GM18520 (cell line): ENCODE data around the gene ADAMTS13.

Experiments used
- ATAC-seq: cut with Tn5 transposase; IDR thresholded peaks from one replicate; pipeline ENCODE4 v1.9.1; 2021; ENCODE audit not compliant: unreplicated experiment

ADAMTS13 gene

GRCh38 chr9:133470427-133470924 lies 48.3 kb downstream of the ADAMTS13 start:
- no peak for ATAC-seq

- ATAC-seq: no peak
Measured at GRCh38 chr9:133470988-133471387, 48.8 kb downstream of the ADAMTS13 start.

GRCh38 chr9:133471551-133472276 lies 49.5 kb downstream of the ADAMTS13 start:
- no peak for ATAC-seq

GRCh38 chr9:133472277-133472645 lies 50.1 kb downstream of the ADAMTS13 start:
- no peak for ATAC-seq

- no peak for ATAC-seq
Measured at GRCh38 chr9:133472753-133473378, 50.7 kb downstream of the ADAMTS13 start.

- no peak for ATAC-seq
Measured at GRCh38 chr9:133473743-133474142, 51.6 kb downstream of the ADAMTS13 start.

- ATAC-seq: no peak
Measured at GRCh38 chr9:133474215-133474614, 52.0 kb downstream of the ADAMTS13 start.

- no peak for ATAC-seq
Measured at GRCh38 chr9:133474853-133475252, 52.7 kb downstream of the ADAMTS13 start.

GRCh38 chr9:133475292-133476012 lies 53.3 kb downstream of the ADAMTS13 start:
- ATAC-seq: no peak

GRCh38 chr9:133476036-133476931 lies 54.1 kb downstream of the ADAMTS13 start:
- no peak for ATAC-seq

- no peak for ATAC-seq
Measured at GRCh38 chr9:133476941-133477340, 54.8 kb downstream of the ADAMTS13 start.

- ATAC-seq: no peak
Measured at GRCh38 chr9:133477461-133477860, 55.3 kb downstream of the ADAMTS13 start.

GRCh38 chr9:133477992-133478850 lies 56.1 kb downstream of the ADAMTS13 start:
- peak; percentile 5 for ATAC-seq

- ATAC-seq: peak; percentile 89
Measured at GRCh38 chr9:133478851-133479711, 56.9 kb downstream of the ADAMTS13 start, which contains the start of gene SLC2A6. TSS of gene SLC2A6 (minus strand) at chr9:133479099. CDS start at chr9:133479059, 40 bp downstream.

- no peak for ATAC-seq
Measured at GRCh38 chr9:133483611-133484010, 61.4 kb downstream of the ADAMTS13 start.

- no peak for ATAC-seq
Measured at GRCh38 chr9:133484671-133485437, 62.7 kb downstream of the ADAMTS13 start.

- ATAC-seq: no peak
Measured at GRCh38 chr9:133485531-133486260, 63.5 kb downstream of the ADAMTS13 start.
